Mucosa of rectum (tissue), 2 donors: ENCODE data around the gene TFEB.
A peak's percentile ranks its signal among the peaks of the same experiment; 100 is the strongest.

ENCODE experiments used
- H3K27ac ChIP-seq, 2 donors: one replicate each; pipeline ENCODE4 v1.7.0; 2013; ENCODE audit warnings: inconsistent platforms in 2 of 2, low read depth in 2 of 2, low read length in 2 of 2
- H3K27me3 ChIP-seq, 2 donors: one replicate each; pipeline ENCODE4 v1.7.0; 2013; ENCODE audit warnings: low read length in 2 of 2; ENCODE audit not compliant: control insufficient read depth in 2 of 2, insufficient read depth in 2 of 2
- H3K36me3 ChIP-seq, 2 donors: one replicate each; pipeline ENCODE4 v1.7.0; 2013; ENCODE audit warnings: low read length in 2 of 2; ENCODE audit not compliant: control insufficient read depth in 2 of 2, insufficient read depth in 2 of 2
- H3K4me1 ChIP-seq, 2 donors: one replicate each; pipeline ENCODE4 v1.7.0; 2013; ENCODE audit warnings: low read length in 2 of 2, mild to moderate bottlenecking in 1 of 2; ENCODE audit not compliant: control insufficient read depth in 2 of 2, insufficient read depth in 2 of 2
- H3K4me3 ChIP-seq, 2 donors: one replicate each; pipeline ENCODE4 v1.7.0; 2013; ENCODE audit warnings: low read length in 2 of 2
- H3K9ac ChIP-seq, 2 donors: one replicate each; pipeline ENCODE4 v1.7.0; 2013; ENCODE audit warnings: low read length in 2 of 2, low read depth in 1 of 2, mild to moderate bottlenecking in 1 of 2
- H3K9me3 ChIP-seq, 2 donors: one replicate each; pipeline ENCODE4 v1.7.0; 2013; ENCODE audit warnings: low read length in 2 of 2; ENCODE audit not compliant: control insufficient read depth in 2 of 2
- donor health status: healthy.
- donor health status: Normal muscosa, but diverticular disease.

Gene TFEB

DNA sequence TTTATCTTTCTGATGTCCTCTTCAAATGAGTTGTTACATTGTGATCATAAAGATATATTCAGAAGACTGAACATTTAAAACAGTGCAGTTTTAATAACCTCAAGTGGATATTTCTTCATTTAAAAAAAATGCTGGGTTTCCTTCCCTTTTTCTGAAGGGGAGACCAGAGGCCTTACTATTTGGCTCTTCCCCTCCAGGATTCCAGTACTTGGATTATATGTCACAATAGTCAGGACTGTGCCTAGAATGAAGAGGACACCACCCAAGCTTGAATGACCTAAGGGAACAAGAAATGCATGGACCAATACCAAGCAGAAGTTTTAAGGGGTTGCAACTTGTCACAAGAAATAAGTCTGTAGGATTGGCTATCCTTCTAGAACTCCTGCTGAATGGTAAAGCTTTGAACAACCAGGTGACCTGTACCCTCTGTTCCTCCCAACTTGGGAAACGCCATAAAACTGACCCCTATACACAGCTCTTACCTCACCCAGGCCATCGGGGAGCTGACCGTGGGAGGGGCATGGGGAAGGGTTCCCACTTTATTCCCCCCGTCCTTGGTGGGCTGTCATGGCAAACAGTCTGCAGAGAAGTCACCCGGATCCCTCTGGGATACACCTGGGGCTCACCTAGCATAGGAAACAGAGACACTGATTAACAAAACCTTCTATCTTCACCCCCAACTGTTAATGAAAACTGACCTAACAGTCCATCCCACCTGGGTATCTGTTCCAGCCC, 42.3 kb upstream of the TFEB start:
- Histone ChIP-seq H3K9me3 (no peaks in the 10 kb centered on the region), H3K4me1 (peaks cover 14 to 18% of the 10 kb centered on the region in 2 donors), H3K27ac (no peak overlapping the region), H3K9ac (no peak overlapping the region), H3K27me3 (no peaks in the 10 kb centered on the region), H3K36me3 (peaks cover 12 to 25% of the 10 kb centered on the region in 2 donors), H3K4me3 (no peak overlapping the region)

GRCh38 chr6:41775293-41775882, 40.0 kb upstream of the TFEB start:
- Histone ChIP-seq H3K27ac (no peak overlapping the region), H3K27me3 (no peaks in the 10 kb centered on the region), H3K9ac (no peak overlapping the region), H3K4me3 (no peak overlapping the region), H3K9me3 (no peaks in the 10 kb centered on the region), H3K4me1 (peaks cover 2 to 9% of the 10 kb centered on the region in 2 donors), H3K36me3 (peaks cover 28 to 42% of the 10 kb centered on the region in 2 donors)

- H3K27ac ChIP-seq = no peak overlapping the region
- no peak overlapping the region for H3K9ac ChIP-seq
- H3K9me3 ChIP-seq = no peaks in the 10 kb centered on the region
- H3K27me3 ChIP-seq = no peaks in the 10 kb centered on the region
- peaks cover 2 to 9% of the 10 kb centered on the region in 2 donors for H3K4me1 ChIP-seq
- peaks cover 28 to 45% of the 10 kb centered on the region in 2 donors for H3K36me3 ChIP-seq
- no peak overlapping the region for H3K4me3 ChIP-seq
Observed at GRCh38 chr6:41774841-41775240, 39.4 kb upstream of the TFEB start.

- H3K36me3 ChIP-seq = peaks cover 28 to 38% of the 10 kb centered on the region in 2 donors
- H3K27me3 ChIP-seq = no peaks in the 10 kb centered on the region
- H3K9me3 ChIP-seq = no peaks in the 10 kb centered on the region
- no peak overlapping the region for H3K4me3 ChIP-seq
- no peak overlapping the region for H3K9ac ChIP-seq
- H3K4me1 ChIP-seq = peaks cover 4 to 10% of the 10 kb centered on the region in 2 donors
- no peak overlapping the region for H3K27ac ChIP-seq
Observed at GRCh38 chr6:41771058-41771983, 35.9 kb upstream of the TFEB start.

DNA sequence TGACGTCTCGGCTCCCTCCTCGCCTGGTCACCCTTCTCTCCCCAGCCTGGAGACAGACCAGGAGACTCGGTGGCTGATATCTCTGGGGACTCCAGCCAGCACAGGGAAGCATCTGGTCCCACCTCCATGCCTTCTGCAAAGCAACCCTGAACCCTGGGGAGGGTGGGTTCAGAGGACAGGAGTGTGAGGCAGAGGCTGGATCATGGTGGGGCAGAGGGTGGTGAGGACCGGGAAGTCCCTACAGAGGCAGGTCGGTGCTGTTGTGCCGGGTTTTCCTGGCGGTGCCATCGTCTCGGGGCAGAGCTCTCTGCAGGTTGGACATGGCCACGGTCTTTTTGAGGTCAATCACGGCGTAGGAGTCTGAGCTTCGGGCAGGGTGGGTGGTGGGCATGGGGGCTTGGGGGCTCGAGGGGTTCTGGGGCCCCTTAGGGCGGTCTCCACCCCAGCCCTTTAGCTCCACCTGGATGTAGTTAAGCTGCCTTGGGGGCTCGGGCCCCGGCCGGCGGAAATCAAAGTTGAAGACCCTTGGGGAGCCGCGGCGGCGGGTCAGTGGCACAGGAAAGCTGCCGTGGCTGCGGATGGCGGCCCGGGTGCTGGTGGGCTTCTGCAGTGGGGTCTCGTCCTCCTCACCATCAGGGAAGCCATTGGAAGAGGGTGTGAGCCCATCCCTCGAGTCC, 35.1 kb upstream of the TFEB start:
- no peaks in the 10 kb centered on the region for H3K9me3 ChIP-seq
- no peak overlapping the region for H3K27ac ChIP-seq
- H3K27me3 ChIP-seq = no peaks in the 10 kb centered on the region
- peaks cover 28 to 35% of the 10 kb centered on the region in 2 donors for H3K36me3 ChIP-seq
- H3K4me3 ChIP-seq = no peak overlapping the region
- no peak overlapping the region for H3K9ac ChIP-seq
- H3K4me1 ChIP-seq = peaks cover 4 to 10% of the 10 kb centered on the region in 2 donors

DNA sequence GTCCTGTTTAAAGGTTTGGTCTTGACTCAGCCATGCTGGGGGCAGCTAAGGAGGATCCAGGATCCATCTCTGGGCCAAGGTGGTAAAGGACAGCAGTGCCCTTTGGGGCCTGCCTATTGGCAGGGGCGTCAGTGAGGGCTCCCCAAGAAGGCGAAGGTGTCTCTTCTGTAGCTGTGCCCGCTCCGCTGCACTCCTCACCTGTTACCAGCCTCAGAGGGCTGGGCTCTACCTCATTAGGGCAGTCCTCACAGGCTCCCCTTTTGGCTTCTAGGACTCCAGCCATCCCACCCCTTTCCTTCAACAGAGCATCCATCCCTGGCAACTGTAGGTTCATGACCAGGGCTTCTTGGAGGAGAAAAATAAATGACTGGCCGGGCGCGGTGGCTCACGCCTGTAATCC, 34.0 kb upstream of the TFEB start:
- Histone ChIP-seq H3K4me1 (peaks cover 4 to 10% of the 10 kb centered on the region in 2 donors), H3K27me3 (no peaks in the 10 kb centered on the region), H3K9me3 (no peaks in the 10 kb centered on the region), H3K9ac (no peak overlapping the region), H3K27ac (no peak overlapping the region), H3K36me3 (peaks cover 22 to 23% of the 10 kb centered on the region in 2 donors), H3K4me3 (no peak overlapping the region)

DNA sequence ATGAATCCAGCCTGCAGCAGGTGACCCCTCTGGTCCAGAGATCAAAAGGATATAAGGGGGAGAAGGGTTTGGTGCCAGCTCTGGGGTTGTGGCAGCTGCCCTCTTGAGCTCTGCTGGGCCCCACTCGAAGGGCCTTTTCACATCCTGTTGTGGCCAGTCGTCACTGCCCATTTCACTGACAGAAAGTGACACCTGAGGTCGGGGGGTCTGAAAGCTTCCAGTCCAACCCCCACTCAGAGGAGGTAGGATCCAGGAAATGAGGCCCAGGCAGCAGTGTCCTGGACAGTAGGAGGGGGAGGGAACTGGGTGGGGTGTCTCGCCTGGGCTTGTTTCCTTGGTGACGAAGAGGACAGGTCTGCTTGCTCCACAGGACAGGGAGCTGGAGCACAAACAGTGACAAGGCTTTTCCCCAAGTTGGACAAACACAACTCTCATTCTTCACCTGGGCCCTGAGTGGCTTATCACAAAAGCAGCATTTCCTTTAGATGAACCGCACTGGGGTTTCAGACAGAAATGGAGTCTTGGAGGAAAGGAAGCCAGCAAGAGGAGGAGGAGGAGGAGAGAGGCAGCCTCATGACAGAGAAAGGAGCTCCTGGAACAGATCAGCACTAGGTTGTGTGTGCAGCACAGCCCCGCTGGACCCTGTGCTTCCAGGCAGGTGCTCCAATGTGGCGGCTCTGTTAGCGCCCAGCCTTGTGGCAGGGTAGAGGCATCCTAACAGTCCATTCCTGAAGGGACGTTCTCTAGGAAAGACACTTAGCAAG, 33.3 kb upstream of the TFEB start:
- no peak overlapping the region for H3K4me3 ChIP-seq
- H3K4me1 ChIP-seq = peaks cover 4 to 10% of the 10 kb centered on the region in 2 donors
- H3K9ac ChIP-seq = no peak overlapping the region
- no peaks in the 10 kb centered on the region for H3K9me3 ChIP-seq
- H3K36me3 ChIP-seq = peaks cover 20% of the 10 kb centered on the region in 2 donors
- no peaks in the 10 kb centered on the region for H3K27me3 ChIP-seq
- H3K27ac ChIP-seq = no peak overlapping the region

- no peaks in the 10 kb centered on the region for H3K9me3 ChIP-seq
- peaks cover 4 to 10% of the 10 kb centered on the region in 2 donors for H3K4me1 ChIP-seq
- no peak overlapping the region for H3K4me3 ChIP-seq
- no peaks in the 10 kb centered on the region for H3K27me3 ChIP-seq
- peak overlapping the region in 1 of 2 donors; percentile 30 for H3K9ac ChIP-seq
- H3K36me3 ChIP-seq = peaks cover 12 to 16% of the 10 kb centered on the region in 2 donors
- H3K27ac ChIP-seq = peak overlapping the region; percentile 23 to 27
Observed at GRCh38 chr6:41767112-41767833, 31.9 kb upstream of the TFEB start.
